Osteocyte (in vitro differentiated cells): ENCODE results near the gene EDN2. TPM values are rescaled to one million over a fixed set of nuclear protein-coding genes. Genes with fewer than 3 reads are reported as not detected.

Source experiments
- DNase-seq: peaks from one replicate; pipeline ENCODE4 v3.0.0; 2021; ENCODE audit warnings: mixed read lengths; ENCODE audit not compliant: unreplicated experiment; ENCODE audit errors: extremely low spot score
- H3K27ac Mint-ChIP-seq: one replicate; pipeline ENCODE4 v1.8.0; 2021; ENCODE audit warnings: mild to moderate bottlenecking, mixed read lengths; ENCODE audit not compliant: unreplicated experiment
- H3K27me3 Mint-ChIP-seq: one replicate; pipeline ENCODE4 v1.8.0; 2021; ENCODE audit warnings: mixed read lengths; ENCODE audit not compliant: unreplicated experiment
- H3K36me3 Mint-ChIP-seq: one replicate; pipeline ENCODE4 v1.8.0; 2021; ENCODE audit warnings: mixed read lengths; ENCODE audit not compliant: unreplicated experiment
- H3K4me1 Mint-ChIP-seq: one replicate; pipeline ENCODE4 v1.8.0; 2021; ENCODE audit warnings: mixed read lengths; ENCODE audit not compliant: unreplicated experiment
- H3K4me3 Mint-ChIP-seq: one replicate; pipeline ENCODE4 v1.8.0; 2021; ENCODE audit warnings: mild to moderate bottlenecking, moderate library complexity, mixed read lengths; ENCODE audit not compliant: unreplicated experiment
- H3K9me3 Mint-ChIP-seq: one replicate; pipeline ENCODE4 v1.8.0; 2021; ENCODE audit warnings: mixed read lengths; ENCODE audit not compliant: unreplicated experiment
- CTCF ChIP-seq: fragments of 200-600 bp; sonication (generic); IDR thresholded peaks from 2 replicates; pipeline ENCODE4 v1.5.0; 2021; ENCODE audit warnings: antibody characterized with exemption, mild to moderate bottlenecking, moderate library complexity
- total RNA-seq: library from RNA; stranded (reverse); gene quantifications from 2 replicates; pipeline ENCODE4 v1.2.1, GENCODE V29; 2021

Gene EDN2
- total RNA-seq, 1 donor from 2014 or later: not detected

GRCh38 chr1:41469706-41470105 is 14.8 kb downstream of the EDN2 start:
- Mint-ChIP-seq H3K4me1 (peaks cover 13% of the 10 kb centered on the region), H3K9me3 (no peaks in the 10 kb centered on the region), H3K4me3 (no peak overlapping the region), H3K27me3 (peaks cover 3% of the 10 kb centered on the region), H3K27ac (no peak overlapping the region), H3K36me3 (peaks cover 2% of the 10 kb centered on the region)
- no peak for TF ChIP-seq CTCF
- no peak for DNase-seq

GRCh38 chr1:41468122-41468762 is 16.2 kb downstream of the EDN2 start:
- Mint-ChIP-seq H3K27me3 (peaks cover 3% of the 10 kb centered on the region), H3K9me3 (no peaks in the 10 kb centered on the region), H3K4me1 (peaks cover 7% of the 10 kb centered on the region), H3K36me3 (peaks cover 2% of the 10 kb centered on the region), H3K27ac (no peak overlapping the region), H3K4me3 (no peak overlapping the region)
- no peak for DNase-seq
- TF ChIP-seq CTCF: no peak

GRCh38 chr1:41467673-41468072 is 16.8 kb downstream of the EDN2 start:
- Mint-ChIP-seq H3K27me3 (peaks cover 3% of the 10 kb centered on the region), H3K27ac (no peak overlapping the region)

GRCh38 chr1:41466146-41466545 is 18.3 kb downstream of the EDN2 start:
- Mint-ChIP-seq H3K4me3 (no peak overlapping the region), H3K9me3 (no peaks in the 10 kb centered on the region), H3K27me3 (peaks cover 3% of the 10 kb centered on the region), H3K36me3 (peaks cover 2% of the 10 kb centered on the region), H3K27ac (no peak overlapping the region), H3K4me1 (peaks cover 13% of the 10 kb centered on the region)
- TF ChIP-seq CTCF: no peak
- DNase-seq: no peak

More at GRCh38 chr1:41467673-41468072, 16.8 kb downstream of the EDN2 start:
- H3K4me1 Mint-ChIP-seq: peaks cover 7% of the 10 kb centered on the region
- H3K9me3 Mint-ChIP-seq: no peaks in the 10 kb centered on the region
- peaks cover 2% of the 10 kb centered on the region for H3K36me3 Mint-ChIP-seq
- no peak overlapping the region for H3K4me3 Mint-ChIP-seq
- no peak for TF ChIP-seq CTCF
- DNase-seq: no peak

- no peak overlapping the region for H3K27ac Mint-ChIP-seq
- H3K4me3 Mint-ChIP-seq: no peak overlapping the region
- DNase-seq: no peak
- peaks cover 2% of the 10 kb centered on the region for H3K36me3 Mint-ChIP-seq
- H3K27me3 Mint-ChIP-seq: peaks cover 3% of the 10 kb centered on the region
- no peak for TF ChIP-seq CTCF
- peaks cover 13% of the 10 kb centered on the region for H3K4me1 Mint-ChIP-seq
- no peaks in the 10 kb centered on the region for H3K9me3 Mint-ChIP-seq
Observed at GRCh38 chr1:41465741-41466140, 18.7 kb downstream of the EDN2 start.
